ENCODE results near the gene CA6. TPM values are rescaled to one million over a fixed set of nuclear protein-coding genes. Genes with fewer than 3 reads are reported as not detected.

CA6 gene
- polyA plus RNA-seq, 3 donors from 2014 or later = not detected

DNA sequence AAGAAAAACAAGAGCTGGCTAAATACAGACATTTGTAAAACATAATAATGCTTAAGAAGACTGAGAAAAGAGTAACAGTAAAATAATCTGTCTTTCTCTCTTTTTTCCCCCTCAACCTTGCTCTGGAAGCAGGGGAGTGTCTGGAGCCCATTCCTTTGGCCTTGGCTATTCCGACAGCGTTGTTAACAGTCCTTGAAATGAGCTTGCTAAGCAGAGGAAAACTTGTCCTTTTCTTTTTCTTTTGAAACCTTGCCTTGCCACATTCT lies 6.7 kb upstream of the CA6 start:
- H3K27me3 Mint-ChIP-seq (ENCODE audit: low read depth in 3 of 3) = peaks cover 0 to 6% (median 1%) of the 10 kb centered on the region in 3 donors
- peaks cover 3 to 10% of the 10 kb centered on the region in 2 donors for H3K4me1 Mint-ChIP-seq
- H3K9me3 Mint-ChIP-seq = peaks cover 0 to 3% (median 0%) of the 10 kb centered on the region in 6 donors
- DNase-seq = no peak
- no peak overlapping the region for H3K27ac Mint-ChIP-seq
- no peaks in the 10 kb centered on the region for H3K36me3 Mint-ChIP-seq
- no peak overlapping the region for H3K4me3 Mint-ChIP-seq

- Mint-ChIP-seq H3K36me3 (no peaks in the 10 kb centered on the region), H3K9me3 (peaks cover 0 to under 1% (median 0%) of the 10 kb centered on the region in 6 donors), H3K27me3 (ENCODE audit: low read depth in 3 of 3) (peaks cover 1 to 8% (median 1%) of the 10 kb centered on the region in 3 donors), H3K27ac (no peak overlapping the region), H3K4me3 (no peak overlapping the region), H3K4me1 (peaks cover 3 to 10% of the 10 kb centered on the region in 2 donors)
- no peak for DNase-seq
Measured at GRCh38 chr1:8939362-8939995, 6.2 kb upstream of the CA6 start.

DNA sequence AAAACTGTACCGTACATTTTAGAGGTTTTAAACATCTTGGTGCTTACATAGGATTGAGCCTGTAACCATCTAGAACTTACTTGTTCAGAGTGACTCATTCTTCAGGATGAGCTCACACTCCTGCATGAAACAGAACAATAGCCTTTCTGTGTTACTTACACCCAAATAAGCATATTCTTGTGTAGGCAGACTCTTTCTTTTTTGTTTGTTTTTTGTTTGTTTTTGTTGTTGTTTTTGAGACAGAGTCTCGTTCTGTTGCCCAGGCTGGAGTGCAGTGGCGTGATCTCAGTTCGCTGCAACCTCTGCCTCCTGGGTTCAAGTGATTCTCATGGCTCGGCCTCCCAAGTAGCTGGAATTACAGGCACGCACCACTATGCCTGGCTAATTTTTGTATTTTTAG lies 3.8 kb upstream of the CA6 start:
- H3K36me3 Mint-ChIP-seq = no peaks in the 10 kb centered on the region
- H3K9me3 Mint-ChIP-seq = no peaks in the 10 kb centered on the region
- DNase-seq = no peak
- peaks cover 10% of the 10 kb centered on the region in 2 donors for H3K4me1 Mint-ChIP-seq
- H3K27ac Mint-ChIP-seq = no peak overlapping the region
- H3K27me3 Mint-ChIP-seq (ENCODE audit: low read depth in 3 of 3) = peaks cover 1 to 10% (median 3%) of the 10 kb centered on the region in 3 donors
- no peak overlapping the region for H3K4me3 Mint-ChIP-seq

- no peak overlapping the region for H3K4me3 Mint-ChIP-seq
- H3K27me3 Mint-ChIP-seq (ENCODE audit: low read depth in 3 of 3) = peaks cover 1 to 10% (median 3%) of the 10 kb centered on the region in 3 donors
- DNase-seq = no peak
- H3K27ac Mint-ChIP-seq = no peak overlapping the region
- peaks cover 6 to 12% of the 10 kb centered on the region in 2 donors for H3K4me1 Mint-ChIP-seq
- no peaks in the 10 kb centered on the region for H3K9me3 Mint-ChIP-seq
- no peaks in the 10 kb centered on the region for H3K36me3 Mint-ChIP-seq
Measured at GRCh38 chr1:8943498-8944405, 1.9 kb upstream of the CA6 start.

GRCh38 chr1:8947127-8947691 lies 1.5 kb downstream of the CA6 start:
- DNase-seq = no peak

GRCh38 chr1:8950309-8950708 lies 4.6 kb downstream of the CA6 start:
- peaks cover 15 to 17% of the 10 kb centered on the region in 2 donors for H3K4me1 Mint-ChIP-seq
- DNase-seq = no peak
- no peak overlapping the region for H3K27ac Mint-ChIP-seq
- H3K36me3 Mint-ChIP-seq = no peaks in the 10 kb centered on the region
- H3K27me3 Mint-ChIP-seq (ENCODE audit: low read depth in 3 of 3) = peaks cover 0 to 4% (median 2%) of the 10 kb centered on the region in 3 donors
- no peaks in the 10 kb centered on the region for H3K9me3 Mint-ChIP-seq
- H3K4me3 Mint-ChIP-seq = no peak overlapping the region

More at GRCh38 chr1:8947127-8947691, 1.5 kb downstream of the CA6 start:
- Mint-ChIP-seq H3K4me1 (peaks cover 15 to 17% of the 10 kb centered on the region in 2 donors), H3K36me3 (no peaks in the 10 kb centered on the region), H3K9me3 (no peaks in the 10 kb centered on the region), H3K4me3 (peak overlapping the region in 2 of 5 donors; percentile 30 to 32), H3K27me3 (ENCODE audit: low read depth in 3 of 3) (peaks cover 1 to 6% (median 4%) of the 10 kb centered on the region in 3 donors), H3K27ac (peak overlapping the region in 3 of 6 donors; percentile 30 to 72 (median 40))

DNA sequence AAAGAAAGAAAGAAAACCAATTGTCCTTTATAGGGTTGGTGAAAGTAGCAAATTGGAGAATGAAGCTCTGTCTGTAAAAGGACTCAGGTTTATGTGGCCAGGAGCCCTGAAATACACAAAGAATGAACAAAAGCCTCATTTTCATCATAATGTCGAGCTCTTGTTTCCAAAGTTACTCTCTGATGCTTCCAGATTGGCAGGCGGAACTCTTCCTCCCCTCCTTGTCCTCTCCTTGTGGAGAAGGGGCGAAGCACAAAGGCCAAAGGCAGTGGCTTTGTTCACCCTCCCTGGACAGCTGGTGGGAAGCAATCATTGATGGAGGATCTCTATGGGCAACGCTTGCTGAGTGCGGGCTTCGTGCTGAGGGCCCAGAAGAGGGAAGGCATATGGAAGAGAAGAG lies 5.6 kb downstream of the CA6 start:
- Mint-ChIP-seq H3K4me3 (no peak overlapping the region), H3K27me3 (ENCODE audit: low read depth in 3 of 3) (peaks cover 0 to 3% (median 2%) of the 10 kb centered on the region in 3 donors), H3K9me3 (no peaks in the 10 kb centered on the region), H3K27ac (peak overlapping the region in 2 of 6 donors; percentile 11 to 43), H3K36me3 (no peaks in the 10 kb centered on the region), H3K4me1 (peaks cover 14 to 15% of the 10 kb centered on the region in 2 donors)
- DNase-seq = no peak

GRCh38 chr1:8955406-8955805 lies 9.7 kb downstream of the CA6 start:
- H3K36me3 Mint-ChIP-seq = peaks cover 0 to 4% (median 2%) of the 10 kb centered on the region in 3 donors
- peaks cover 0 to 5% (median 4%) of the 10 kb centered on the region in 3 donors for H3K27me3 Mint-ChIP-seq (ENCODE audit: low read depth in 3 of 3)
- peaks cover 0 to under 1% (median 0%) of the 10 kb centered on the region in 6 donors for H3K9me3 Mint-ChIP-seq
- no peak overlapping the region for H3K4me3 Mint-ChIP-seq
- DNase-seq = no peak
- H3K4me1 Mint-ChIP-seq = peaks cover 5 to 7% of the 10 kb centered on the region in 2 donors
- H3K27ac Mint-ChIP-seq = no peak overlapping the region

GRCh38 chr1:8956461-8957349 lies 11.0 kb downstream of the CA6 start:
- DNase-seq = no peak
- peaks cover 0 to 7% (median 1%) of the 10 kb centered on the region in 3 donors for H3K27me3 Mint-ChIP-seq (ENCODE audit: low read depth in 3 of 3)
- H3K36me3 Mint-ChIP-seq = peaks cover 0 to 6% (median 5%) of the 10 kb centered on the region in 3 donors
- no peak overlapping the region for H3K4me3 Mint-ChIP-seq
- H3K9me3 Mint-ChIP-seq = peaks cover 0 to 1% (median 0%) of the 10 kb centered on the region in 6 donors
- no peak overlapping the region for H3K27ac Mint-ChIP-seq
- no peaks in the 10 kb centered on the region for H3K4me1 Mint-ChIP-seq

GRCh38 chr1:8962812-8963530 lies 17.3 kb downstream of the CA6 start:
- peaks cover 0 to 7% (median 7%) of the 10 kb centered on the region in 3 donors for H3K27me3 Mint-ChIP-seq (ENCODE audit: low read depth in 3 of 3)
- H3K27ac Mint-ChIP-seq = peak overlapping the region in 1 of 6 donors; percentile 18
- peak in 1 of 3 donors; percentile 17 for DNase-seq
- peaks cover 0 to 6% (median 5%) of the 10 kb centered on the region in 3 donors for H3K36me3 Mint-ChIP-seq
- peaks cover 0 to 2% (median 0%) of the 10 kb centered on the region in 6 donors for H3K9me3 Mint-ChIP-seq
- no peak overlapping the region for H3K4me3 Mint-ChIP-seq
- H3K4me1 Mint-ChIP-seq = no peaks in the 10 kb centered on the region

GRCh38 chr1:8963963-8964362 lies 18.3 kb downstream of the CA6 start:
- peak overlapping the region in 1 of 6 donors; percentile 49 for H3K27ac Mint-ChIP-seq
- peaks cover 0 to 10% (median 6%) of the 10 kb centered on the region in 3 donors for H3K27me3 Mint-ChIP-seq (ENCODE audit: low read depth in 3 of 3)
- H3K4me1 Mint-ChIP-seq = no peaks in the 10 kb centered on the region
- H3K4me3 Mint-ChIP-seq = no peak overlapping the region
- peaks cover 0 to 2% (median 0%) of the 10 kb centered on the region in 6 donors for H3K9me3 Mint-ChIP-seq
- peaks cover 0 to 6% (median 5%) of the 10 kb centered on the region in 3 donors for H3K36me3 Mint-ChIP-seq
- DNase-seq = no peak

DNA sequence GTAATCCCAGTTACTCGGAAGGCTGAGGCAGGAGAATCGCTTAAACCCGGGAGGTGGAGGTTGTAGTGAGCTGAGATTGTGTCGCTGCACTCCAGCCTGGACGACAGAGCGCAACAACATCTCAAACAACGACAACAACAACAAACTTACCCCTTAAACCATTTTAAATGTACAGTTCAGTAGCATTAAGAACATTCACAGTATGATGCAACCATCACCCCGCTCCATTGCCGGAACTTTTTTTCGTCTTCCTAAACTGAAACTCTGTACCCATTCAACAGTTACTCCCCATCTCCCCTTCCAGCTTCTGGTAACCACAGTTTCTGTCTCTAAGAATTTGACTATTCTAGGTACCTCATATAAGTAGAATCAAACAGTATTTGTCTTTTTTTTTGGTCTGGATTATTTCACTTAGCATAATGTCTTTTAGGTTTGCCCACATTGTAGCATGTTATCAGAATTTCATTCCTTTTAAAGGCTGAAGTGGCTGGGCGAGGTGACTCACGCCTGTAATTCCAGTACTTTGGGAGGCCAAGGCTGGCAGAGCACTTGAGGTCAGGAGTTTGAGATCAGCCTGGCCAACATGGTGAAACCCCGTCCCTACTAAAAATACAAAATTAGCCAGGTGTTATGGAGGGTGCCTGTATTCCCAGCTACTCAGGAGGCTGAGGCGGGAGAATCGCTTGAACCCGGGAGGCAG lies 19.6 kb downstream of the CA6 start:
- no peak for DNase-seq
- H3K27me3 Mint-ChIP-seq (ENCODE audit: low read depth in 3 of 3) = peaks cover 0 to 9% (median 8%) of the 10 kb centered on the region in 3 donors
- H3K36me3 Mint-ChIP-seq = peaks cover 0 to 5% (median 4%) of the 10 kb centered on the region in 3 donors
- H3K4me3 Mint-ChIP-seq = no peak overlapping the region
- peaks cover 0 to 2% (median 0%) of the 10 kb centered on the region in 6 donors for H3K9me3 Mint-ChIP-seq
- no peak overlapping the region for H3K27ac Mint-ChIP-seq
- peaks cover 0 to 2% of the 10 kb centered on the region in 2 donors for H3K4me1 Mint-ChIP-seq

All from immature natural killer cell (primary cell).